SK-N-SH treated with all-trans-retinoic acid at 6 μM for 48 hours (cell line): ENCODE measurements around the gene SMYD3.

ENCODE experiments used
- ARNTL ChIP-seq: fragments of 450-650 bp; formaldehyde crosslinking; IDR thresholded peaks from 2 replicates; pipeline ENCODE4 v1.5.0; 2020; ENCODE audit warnings: low read depth, mild to moderate bottlenecking, moderate library complexity, borderline replicate concordance
- ZFP3 ChIP-seq: fragments of 250-450 bp; sonication (Bioruptor Pico); IDR thresholded peaks from 2 replicates; pipeline ENCODE4 v1.5.0; 2020; ENCODE audit warnings: mild to moderate bottlenecking, moderate library complexity

DNA sequence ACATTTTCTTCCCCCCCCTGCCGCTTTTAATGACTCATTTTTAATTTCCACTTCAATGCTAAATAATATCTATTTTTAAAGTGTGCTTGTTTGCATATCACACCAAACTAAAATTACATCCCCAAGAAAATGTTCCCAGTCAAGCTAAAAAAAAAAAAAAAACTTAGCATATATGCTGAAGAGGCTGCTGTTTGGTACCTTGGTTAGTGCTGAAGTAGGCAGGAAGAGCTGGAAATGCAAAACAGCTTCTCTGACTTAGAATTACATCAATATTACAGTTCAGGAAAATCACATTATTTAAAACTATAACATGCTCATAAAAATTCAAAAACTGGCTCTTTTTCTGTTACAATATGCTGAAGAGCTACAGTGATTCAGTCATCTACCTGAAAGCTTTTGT is 372.3 kb downstream of the SMYD3 start:
- TF ChIP-seq ARNTL (CRISPR knock-in tag) (no peak), ZFP3 (no peak)
